Lung (tissue), 12 donors: ENCODE results near the gene MCEMP1. TPM values are rescaled to one million over a fixed set of nuclear protein-coding genes. Genes with fewer than 3 reads are reported as not detected.

Experiments used
- ATAC-seq: fragments of 200-7000 bp; cut with Tn5 transposase; one replicate; pipeline ENCODE4 v1.9.1; 2020; ENCODE audit warnings: moderate number of reproducible peaks; ENCODE audit not compliant: insufficient read depth, low FRiP score
- DNase-seq, 3 donors: peaks; one replicate each; pipeline ENCODE4 v3.0.0-alpha.2; 2013 to 2017
- H3K27ac ChIP-seq, 2 donors: one replicate each; pipeline ENCODE4 v1.5.1; 2013; ENCODE audit warnings: mild to moderate bottlenecking in 2 of 2, moderate library complexity in 2 of 2, control low read depth in 1 of 2, inconsistent platforms in 1 of 2, low read depth in 1 of 2, low read length in 1 of 2
- H3K27me3 ChIP-seq, 3 donors: one replicate each; pipeline ENCODE4 v1.5.1; 2013; ENCODE audit warnings: low read length in 2 of 3; ENCODE audit not compliant: control insufficient read depth in 3 of 3, insufficient read depth in 3 of 3
- H3K36me3 ChIP-seq, 4 donors: one replicate each; pipeline ENCODE4 v1.5.1; 2013; ENCODE audit warnings: low read length in 4 of 4, mild to moderate bottlenecking in 1 of 4, moderate library complexity in 1 of 4; ENCODE audit not compliant: control insufficient read depth in 4 of 4, insufficient read depth in 4 of 4
- H3K4me1 ChIP-seq, 5 donors: one replicate each; pipeline ENCODE4 v1.5.1; 2013; ENCODE audit warnings: low read length in 5 of 5, mild to moderate bottlenecking in 2 of 5, moderate library complexity in 1 of 5; ENCODE audit not compliant: control insufficient read depth in 5 of 5, insufficient read depth in 5 of 5
- H3K4me3 ChIP-seq: one replicate; pipeline ENCODE4 v1.5.1; 2013; ENCODE audit warnings: mild to moderate bottlenecking, control low read depth, moderate library complexity
- H3K9ac ChIP-seq, 2 donors: one replicate each; pipeline ENCODE4 v1.5.1; 2013; ENCODE audit warnings: low read length in 2 of 2, control low read depth in 1 of 2; ENCODE audit not compliant: insufficient read depth in 1 of 2
- H3K9me3 ChIP-seq, 4 donors: one replicate each; pipeline ENCODE4 v1.5.1; 2013; ENCODE audit warnings: low read length in 3 of 4, mild to moderate bottlenecking in 1 of 4, moderate library complexity in 1 of 4; ENCODE audit not compliant: control insufficient read depth in 4 of 4, insufficient read depth in 3 of 4
- CTCF ChIP-seq: IDR thresholded peaks from 2 replicates; pipeline ENCODE4 v1.5.1; 2012; ENCODE audit warnings: mild to moderate bottlenecking; ENCODE audit errors: control extremely low read depth, extremely low read depth
- WGBS, 2 donors: extraction: QIAGEN DNeasy Blood & Tissue Kit; methylation state at CpG; one replicate each; pipeline ENCODE4 v1.1.7; 2013; 5-methylcytosine and 5-hydroxymethylcytosine counted together
- polyA plus RNA-seq, 2 donors: library from polyadenylated mRNA; stranded (reverse); fragments of 200-250 nt; gene quantifications; one replicate each; pipeline ENCODE4 v1.2.1, GENCODE V29; 2013
- total RNA-seq, 2 donors: library from RNA; depleted of rRNA in 1 of 2; stranded (reverse); fragments of >200 nt in 1 of 2; gene quantifications; one replicate each; pipeline ENCODE4 v1.2.1, GENCODE V29; 2014 to 2021
- donor health status: control.
- donor health status: control.
- donor health status: Bipolar disorder and iron deficiency.
- donor health status: healthy.
- donor health status: DM: yes; HTN: yes; CAD: no.

Gene MCEMP1
- total and polyA plus RNA-seq, 4 donors: 2.5 to 298 (median 50.1) TPM

DNA sequence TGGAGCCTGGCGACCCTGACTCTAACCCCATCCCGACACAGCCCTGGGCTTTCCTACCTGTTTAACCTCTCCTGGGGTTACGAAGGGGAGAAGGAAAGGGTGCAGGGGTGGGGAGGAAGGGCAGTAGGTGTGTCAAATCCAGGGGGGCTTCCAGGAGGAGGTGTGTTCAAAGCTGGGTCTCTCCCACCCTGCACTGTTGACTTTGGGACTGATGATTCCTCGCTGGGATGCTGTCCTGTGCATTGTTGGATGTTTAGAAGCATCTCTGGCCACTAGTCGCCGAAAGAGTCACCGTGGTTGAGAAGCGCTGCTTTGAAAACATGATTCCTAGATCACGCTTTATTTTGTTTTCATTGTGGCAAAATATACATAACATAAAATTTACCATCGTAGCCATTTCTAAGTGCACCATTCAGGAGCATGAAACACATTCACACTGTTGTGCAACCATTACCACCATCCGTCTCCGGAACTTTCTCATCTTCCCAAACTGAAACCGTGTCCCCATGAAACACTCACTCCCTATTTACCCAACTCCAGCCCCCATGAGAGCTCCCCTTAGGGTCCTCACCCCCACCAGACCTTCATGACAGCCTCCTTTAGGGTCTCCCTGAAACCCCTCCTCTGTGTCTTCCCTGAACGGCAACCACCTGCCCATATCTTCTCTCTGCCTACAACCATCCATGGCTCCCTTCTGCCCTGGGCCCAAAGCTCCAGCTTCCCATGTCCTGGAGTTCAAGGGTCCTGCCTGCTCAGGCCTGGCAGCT, 29.5 kb downstream of the MCEMP1 start:
- TF ChIP-seq CTCF: no peak
- H3K4me3 ChIP-seq: no peak overlapping the region
- no peak overlapping the region for H3K9ac ChIP-seq
- ATAC-seq (no peak), DNase-seq (no peak)
- no peaks in the 10 kb centered on the region for H3K9me3 ChIP-seq
- H3K27ac ChIP-seq: peak overlapping the region in 1 of 2 donors; percentile 64
- H3K4me1 ChIP-seq: peaks cover 0 to 8% (median 0%) of the 10 kb centered on the region in 5 donors
- H3K36me3 ChIP-seq: no peaks in the 10 kb centered on the region
- WGBS, 2 donors: 56 to 72% methylated on average over 14 of the region's 14 CpGs
- peaks cover 0 to 2% (median 0%) of the 10 kb centered on the region in 3 donors for H3K27me3 ChIP-seq

GRCh38 chr19:7706955-7707456, 30.1 kb downstream of the MCEMP1 start:
- TF ChIP-seq CTCF: no peak
- Histone ChIP-seq H3K4me1 (peaks cover 0 to 8% (median 0%) of the 10 kb centered on the region in 5 donors), H3K9ac (no peak overlapping the region), H3K27ac (peak overlapping the region in 1 of 2 donors; percentile 13), H3K9me3 (no peaks in the 10 kb centered on the region), H3K36me3 (no peaks in the 10 kb centered on the region), H3K27me3 (peaks cover 0 to 2% (median 0%) of the 10 kb centered on the region in 3 donors), H3K4me3 (no peak overlapping the region)
- DNase-seq (peak in 2 of 3 donors; percentile 18 to 38), ATAC-seq (no peak)
- 45 to 51% methylated on average over 8 of the region's 8 CpGs for WGBS, 2 donors

DNA sequence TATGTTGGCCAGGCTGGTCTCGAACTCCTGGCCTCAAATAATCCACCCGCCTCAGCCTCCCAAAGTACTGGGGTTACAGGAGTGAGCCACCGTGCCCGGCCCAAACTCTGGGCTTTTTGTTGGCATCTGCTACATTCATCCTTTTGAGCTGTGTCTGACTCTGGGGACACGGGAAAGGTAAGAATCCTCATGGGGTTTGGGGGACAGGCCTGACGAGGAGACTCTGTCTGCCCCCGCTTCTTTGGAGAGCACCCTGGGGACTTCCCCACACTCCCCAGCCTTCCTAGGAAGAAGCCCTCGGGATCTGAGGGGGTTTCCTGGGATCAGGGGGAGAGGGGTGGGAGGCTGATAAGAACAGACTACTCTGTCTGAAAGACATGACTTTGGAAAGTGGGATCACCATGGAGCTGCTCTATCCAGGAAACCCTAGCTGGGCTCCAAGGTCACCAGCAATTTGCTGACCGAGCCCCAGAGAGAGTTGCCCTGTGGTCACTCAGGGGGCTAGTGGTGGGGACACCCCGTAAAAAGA, 33.1 kb downstream of the MCEMP1 start:
- H3K27ac ChIP-seq: no peak overlapping the region
- no peak overlapping the region for H3K9ac ChIP-seq
- H3K9me3 ChIP-seq: no peaks in the 10 kb centered on the region
- TF ChIP-seq CTCF: no peak
- no peak for DNase-seq
- peaks cover 0 to 8% (median 0%) of the 10 kb centered on the region in 5 donors for H3K4me1 ChIP-seq
- peaks cover 0 to 2% (median 0%) of the 10 kb centered on the region in 3 donors for H3K27me3 ChIP-seq
- 85% methylated on average over 10 of the region's 10 CpGs for WGBS, 2 donors
- ATAC-seq: no peak
- no peak overlapping the region for H3K4me3 ChIP-seq
- no peaks in the 10 kb centered on the region for H3K36me3 ChIP-seq
